Mucosa of rectum (tissue), 2 donors: ENCODE data around the gene ARHGEF28.

Experiments used
- H3K27ac ChIP-seq, 2 donors: one replicate each; pipeline ENCODE4 v1.7.0; 2013; ENCODE audit warnings: inconsistent platforms in 2 of 2, low read depth in 2 of 2, low read length in 2 of 2
- H3K27me3 ChIP-seq, 2 donors: one replicate each; pipeline ENCODE4 v1.7.0; 2013; ENCODE audit warnings: low read length in 2 of 2; ENCODE audit not compliant: control insufficient read depth in 2 of 2, insufficient read depth in 2 of 2
- H3K36me3 ChIP-seq, 2 donors: one replicate each; pipeline ENCODE4 v1.7.0; 2013; ENCODE audit warnings: low read length in 2 of 2; ENCODE audit not compliant: control insufficient read depth in 2 of 2, insufficient read depth in 2 of 2
- H3K4me1 ChIP-seq, 2 donors: one replicate each; pipeline ENCODE4 v1.7.0; 2013; ENCODE audit warnings: low read length in 2 of 2, mild to moderate bottlenecking in 1 of 2; ENCODE audit not compliant: control insufficient read depth in 2 of 2, insufficient read depth in 2 of 2
- H3K4me3 ChIP-seq, 2 donors: one replicate each; pipeline ENCODE4 v1.7.0; 2013; ENCODE audit warnings: low read length in 2 of 2
- H3K9ac ChIP-seq, 2 donors: one replicate each; pipeline ENCODE4 v1.7.0; 2013; ENCODE audit warnings: low read length in 2 of 2, low read depth in 1 of 2, mild to moderate bottlenecking in 1 of 2
- H3K9me3 ChIP-seq, 2 donors: one replicate each; pipeline ENCODE4 v1.7.0; 2013; ENCODE audit warnings: low read length in 2 of 2; ENCODE audit not compliant: control insufficient read depth in 2 of 2
- donor health status: healthy.
- donor health status: Normal muscosa, but diverticular disease.

The ARHGEF28 gene

DNA sequence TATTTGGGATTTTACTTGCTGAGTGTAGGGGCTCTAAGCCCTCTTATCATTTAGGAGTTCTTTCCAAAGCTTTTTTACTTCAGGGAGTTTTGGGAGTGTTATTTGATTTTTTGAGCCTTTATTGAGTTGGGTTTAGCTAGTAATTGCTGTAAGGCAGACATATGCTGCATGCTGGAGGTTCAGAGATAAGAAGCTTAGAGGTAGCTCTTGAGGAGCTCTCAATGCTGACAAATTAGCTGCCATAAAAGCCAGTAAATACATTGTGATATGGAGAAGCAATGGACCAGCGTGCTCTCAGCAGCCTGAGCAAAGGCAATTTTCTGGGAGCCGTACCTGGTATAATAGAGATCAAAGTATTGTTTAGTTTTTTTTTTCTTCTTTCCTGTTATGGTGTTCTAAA lies 11.6 kb downstream of the ARHGEF28 start:
- no peaks in the 10 kb centered on the region for H3K36me3 ChIP-seq
- H3K9ac ChIP-seq, result no peak overlapping the region
- no peaks in the 10 kb centered on the region for H3K27me3 ChIP-seq
- H3K9me3 ChIP-seq, result no peaks in the 10 kb centered on the region
- no peak overlapping the region for H3K27ac ChIP-seq
- H3K4me1 ChIP-seq, result no peaks in the 10 kb centered on the region
- H3K4me3 ChIP-seq, result no peak overlapping the region

DNA sequence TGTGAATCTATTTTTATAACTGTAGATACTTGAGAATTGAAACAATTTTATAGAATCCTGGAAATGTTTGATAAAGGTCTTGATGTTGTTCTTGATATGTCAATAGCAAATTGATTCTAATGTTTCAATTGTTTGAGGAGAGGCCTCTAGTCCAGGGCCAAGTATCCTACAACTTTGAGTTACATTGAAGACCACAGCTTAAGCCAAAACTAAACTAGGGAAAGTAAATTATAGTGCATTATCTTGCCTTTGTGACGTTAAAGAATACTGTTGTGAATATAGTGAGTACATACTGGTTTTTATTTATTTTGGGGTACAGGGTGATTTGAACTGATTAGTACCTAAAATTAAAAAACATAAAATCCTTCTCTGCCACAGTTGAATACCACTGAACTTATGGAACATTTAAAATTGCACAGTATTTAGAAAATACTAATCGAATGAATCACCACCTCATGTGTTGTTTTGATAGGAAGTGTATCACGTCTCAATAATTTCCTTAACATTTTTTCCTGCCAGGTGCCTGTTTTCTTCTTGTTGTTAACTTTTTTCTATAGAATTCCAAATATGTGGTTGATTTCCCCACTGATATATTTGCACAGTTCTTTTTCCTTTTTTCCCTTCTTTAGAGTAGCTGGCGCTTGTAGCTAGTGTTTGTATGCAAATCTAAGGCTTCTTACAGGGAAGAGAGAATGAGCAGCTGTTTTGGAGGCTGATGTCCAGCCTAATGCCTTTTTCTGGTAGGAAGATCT lies 12.5 kb downstream of the ARHGEF28 start:
- Histone ChIP-seq H3K27ac (no peak overlapping the region), H3K4me1 (no peaks in the 10 kb centered on the region), H3K36me3 (no peaks in the 10 kb centered on the region), H3K9me3 (no peaks in the 10 kb centered on the region), H3K9ac (no peak overlapping the region), H3K4me3 (no peak overlapping the region), H3K27me3 (no peaks in the 10 kb centered on the region)

DNA sequence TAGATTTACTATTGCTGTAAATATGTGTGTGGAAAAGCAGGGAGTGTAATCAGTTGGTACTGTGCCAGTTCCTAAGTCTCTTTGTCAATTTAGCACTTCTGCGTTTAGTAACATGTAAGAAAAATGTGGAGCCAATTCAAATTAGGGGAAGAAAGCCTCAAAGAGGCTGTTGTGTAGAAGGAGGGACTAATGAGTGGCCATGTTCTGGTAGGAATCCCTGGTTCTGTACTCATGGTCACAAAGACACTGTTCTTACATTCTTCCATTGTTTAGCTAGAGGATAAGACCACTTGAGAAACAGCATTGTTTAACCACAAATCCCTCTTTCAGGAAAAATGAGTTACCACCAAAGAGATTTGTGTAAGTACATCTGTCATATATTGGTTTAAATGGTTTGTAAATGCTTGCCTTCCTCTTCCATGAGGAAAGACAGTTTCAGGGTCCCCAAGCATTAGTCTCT lies 14.9 kb downstream of the ARHGEF28 start:
- Histone ChIP-seq H3K27me3 (no peaks in the 10 kb centered on the region), H3K4me1 (no peaks in the 10 kb centered on the region), H3K27ac (no peak overlapping the region), H3K9ac (no peak overlapping the region), H3K36me3 (no peaks in the 10 kb centered on the region), H3K9me3 (no peaks in the 10 kb centered on the region), H3K4me3 (no peak overlapping the region)

DNA sequence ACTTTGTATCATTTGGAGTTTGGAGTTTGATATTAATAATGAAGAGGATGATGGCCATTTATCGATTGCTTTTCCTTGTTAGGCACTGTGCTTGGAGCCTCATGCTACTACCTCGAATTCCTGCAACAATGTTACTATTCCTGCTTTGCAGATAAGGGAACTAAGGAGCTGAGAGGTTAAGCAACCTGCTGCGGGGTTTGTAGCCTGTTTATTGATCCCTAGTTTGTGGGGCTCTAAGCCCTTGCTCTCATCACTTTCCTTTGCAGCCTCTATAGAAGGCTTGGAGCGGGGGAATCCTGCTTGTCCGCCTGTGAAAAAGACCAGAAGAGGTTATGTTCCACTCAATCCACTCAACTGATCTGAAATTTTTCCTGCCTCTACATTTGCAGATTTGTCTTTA lies 15.8 kb downstream of the ARHGEF28 start:
- no peaks in the 10 kb centered on the region for H3K36me3 ChIP-seq
- H3K4me3 ChIP-seq, result no peak overlapping the region
- H3K9ac ChIP-seq, result no peak overlapping the region
- no peaks in the 10 kb centered on the region for H3K4me1 ChIP-seq
- no peaks in the 10 kb centered on the region for H3K27me3 ChIP-seq
- no peak overlapping the region for H3K27ac ChIP-seq
- H3K9me3 ChIP-seq, result no peaks in the 10 kb centered on the region

DNA sequence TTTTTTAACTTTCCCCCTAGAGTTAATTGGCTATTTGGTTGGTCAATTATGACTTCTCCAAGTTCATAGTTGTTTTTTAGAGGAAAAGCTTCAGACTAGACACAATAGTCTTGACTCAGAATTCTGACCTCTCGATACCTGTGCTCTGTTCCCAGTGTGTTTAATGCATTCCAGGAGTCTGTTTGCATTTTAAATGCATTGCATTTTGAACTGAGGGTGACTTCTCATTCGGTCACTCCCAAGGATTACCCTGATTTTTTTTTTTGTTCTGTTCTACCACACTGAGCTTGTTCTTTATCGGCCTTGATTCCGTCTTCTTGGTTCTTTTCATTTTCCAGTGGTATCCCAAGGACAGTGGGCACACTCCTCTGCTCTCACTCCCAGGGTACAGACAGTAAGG lies 16.3 kb downstream of the ARHGEF28 start:
- Histone ChIP-seq H3K27ac (no peak overlapping the region), H3K4me1 (no peaks in the 10 kb centered on the region), H3K27me3 (no peaks in the 10 kb centered on the region), H3K4me3 (no peak overlapping the region), H3K36me3 (no peaks in the 10 kb centered on the region), H3K9me3 (no peaks in the 10 kb centered on the region), H3K9ac (no peak overlapping the region)

DNA sequence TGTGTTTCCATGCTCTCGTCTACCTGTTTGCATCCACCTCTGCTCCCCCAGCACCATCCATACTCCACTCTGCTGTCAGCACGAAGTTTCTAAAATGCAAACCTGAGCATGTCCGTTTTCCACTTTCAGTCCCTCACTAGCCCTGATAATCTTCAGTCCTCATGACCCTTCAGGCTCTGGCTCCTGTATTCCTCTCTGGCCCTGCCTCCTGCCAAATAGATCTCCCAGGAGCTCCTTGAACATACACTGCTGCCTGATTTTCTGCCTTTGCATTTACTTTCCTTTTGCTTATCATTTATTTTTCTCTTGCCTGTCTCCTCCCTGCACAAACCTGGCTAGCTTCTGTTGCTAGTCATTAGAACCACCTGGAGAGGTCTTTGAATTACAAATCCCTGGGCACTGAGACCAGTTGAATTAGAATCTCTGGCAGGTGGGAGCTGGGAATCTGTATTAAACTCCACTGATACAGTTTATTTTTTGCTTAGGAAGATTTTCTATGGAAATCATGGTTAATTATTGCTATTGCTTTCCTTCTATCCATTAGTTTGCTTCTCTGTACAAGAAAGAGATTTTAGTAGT lies 18.5 kb downstream of the ARHGEF28 start:
- H3K27me3 ChIP-seq, result no peaks in the 10 kb centered on the region
- no peaks in the 10 kb centered on the region for H3K36me3 ChIP-seq
- no peak overlapping the region for H3K4me3 ChIP-seq
- no peaks in the 10 kb centered on the region for H3K4me1 ChIP-seq
- no peak overlapping the region for H3K9ac ChIP-seq
- no peaks in the 10 kb centered on the region for H3K9me3 ChIP-seq
- H3K27ac ChIP-seq, result no peak overlapping the region

DNA sequence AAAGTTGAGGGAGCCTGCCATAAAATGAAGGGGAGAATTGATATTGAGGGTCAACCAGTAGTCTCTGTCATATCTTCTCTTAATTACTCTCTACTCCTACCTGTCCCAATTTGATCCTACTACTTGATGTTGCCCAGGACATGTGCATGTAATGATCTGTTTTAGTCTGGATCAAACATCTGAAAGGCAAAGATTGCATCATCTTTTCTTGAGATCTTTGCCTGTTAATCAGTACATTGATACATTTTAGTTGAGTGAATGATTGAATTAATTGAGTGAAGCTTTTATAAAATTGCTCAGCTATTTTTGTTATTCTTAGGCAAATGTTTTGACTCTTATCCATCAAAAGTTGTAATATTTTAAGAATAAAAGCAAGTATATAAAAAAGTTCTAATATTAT lies 21.7 kb downstream of the ARHGEF28 start:
- Histone ChIP-seq H3K27ac (no peak overlapping the region), H3K36me3 (no peaks in the 10 kb centered on the region), H3K4me1 (peaks cover 0 to 6% of the 10 kb centered on the region in 2 donors), H3K27me3 (no peaks in the 10 kb centered on the region), H3K9me3 (no peaks in the 10 kb centered on the region), H3K4me3 (no peak overlapping the region), H3K9ac (no peak overlapping the region)

DNA sequence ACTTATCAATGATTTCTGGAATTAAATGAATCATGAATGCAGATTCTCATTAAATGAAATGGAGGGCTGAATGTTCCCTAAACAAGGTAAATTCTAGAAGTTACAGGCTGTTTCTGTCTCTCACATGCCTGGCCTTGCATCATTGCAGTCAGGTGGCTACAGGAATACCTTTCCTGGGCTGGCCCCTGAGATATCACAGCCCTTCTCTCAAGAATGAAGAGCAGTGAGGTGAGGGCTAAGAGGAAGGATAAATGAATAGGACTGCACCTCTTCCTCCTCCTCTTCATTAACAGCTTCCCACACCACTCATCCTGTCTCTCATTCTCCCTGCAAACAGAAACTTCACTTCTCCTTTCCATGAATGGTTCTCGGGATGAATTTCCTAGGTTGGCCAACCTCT lies 22.5 kb downstream of the ARHGEF28 start:
- Histone ChIP-seq H3K36me3 (no peaks in the 10 kb centered on the region), H3K9me3 (no peaks in the 10 kb centered on the region), H3K27ac (no peak overlapping the region), H3K4me3 (no peak overlapping the region), H3K9ac (no peak overlapping the region), H3K4me1 (peaks cover 0 to 10% of the 10 kb centered on the region in 2 donors), H3K27me3 (no peaks in the 10 kb centered on the region)

DNA sequence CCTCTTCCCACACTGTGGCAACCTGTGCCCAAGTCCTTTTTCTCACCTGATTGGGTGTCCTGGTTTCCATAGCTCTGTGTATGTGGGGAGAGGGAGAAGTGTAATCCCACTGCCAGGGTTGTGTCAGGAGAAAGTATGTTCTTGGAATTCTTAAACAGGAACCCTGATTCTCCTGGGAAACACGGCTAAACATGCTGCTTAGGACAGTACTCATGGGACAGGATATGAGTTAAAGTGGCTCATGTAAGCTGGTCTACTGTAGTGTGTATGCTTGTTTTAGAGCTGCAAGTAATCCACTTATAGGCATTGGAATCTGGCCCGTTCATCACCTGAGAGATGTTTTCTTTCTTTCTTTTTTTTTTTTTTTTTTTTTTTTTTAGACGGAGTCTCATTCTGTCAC lies 23.9 kb downstream of the ARHGEF28 start:
- no peak overlapping the region for H3K9ac ChIP-seq
- peaks cover 0 to 10% of the 10 kb centered on the region in 2 donors for H3K4me1 ChIP-seq
- H3K27ac ChIP-seq, result no peak overlapping the region

DNA sequence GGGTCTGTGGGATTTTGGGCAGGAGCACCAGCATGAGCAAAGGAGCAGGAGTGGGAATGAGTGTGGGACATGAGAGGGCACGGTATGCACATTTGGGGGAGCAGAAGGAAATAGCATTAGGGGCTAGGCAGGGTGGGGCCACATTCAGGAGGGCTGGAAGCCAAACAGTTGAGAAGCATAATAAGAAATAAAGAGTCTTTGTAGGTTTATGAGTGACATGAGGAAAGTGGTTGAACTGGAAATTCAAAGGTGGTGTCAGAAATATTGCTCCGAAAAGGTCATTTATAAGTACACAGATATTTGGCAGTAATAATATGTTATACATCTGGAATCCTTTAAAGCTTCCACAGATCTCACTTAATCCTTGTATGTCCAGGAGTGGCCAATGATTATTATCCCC lies 26.4 kb downstream of the ARHGEF28 start:
- Histone ChIP-seq H3K9me3 (no peaks in the 10 kb centered on the region), H3K4me1 (peaks cover 0 to 10% of the 10 kb centered on the region in 2 donors), H3K4me3 (no peak overlapping the region), H3K36me3 (no peaks in the 10 kb centered on the region), H3K27ac (peak overlapping the region; percentile 26 to 28), H3K27me3 (no peaks in the 10 kb centered on the region), H3K9ac (no peak overlapping the region)

More for the DNA sequence above, 23.9 kb downstream of the ARHGEF28 start:
- Histone ChIP-seq H3K9me3 (no peaks in the 10 kb centered on the region), H3K27me3 (no peaks in the 10 kb centered on the region), H3K36me3 (no peaks in the 10 kb centered on the region), H3K4me3 (no peak overlapping the region)
